IPS-NIHi7 (cell line): ENCODE measurements around the gene NOTCH3.

Source experiments
- DNase-seq: peaks from one replicate; pipeline ENCODE4 v3.0.0; 2012; ENCODE audit warnings: mixed read lengths; ENCODE audit errors: extremely low spot score

NOTCH3 gene

DNA sequence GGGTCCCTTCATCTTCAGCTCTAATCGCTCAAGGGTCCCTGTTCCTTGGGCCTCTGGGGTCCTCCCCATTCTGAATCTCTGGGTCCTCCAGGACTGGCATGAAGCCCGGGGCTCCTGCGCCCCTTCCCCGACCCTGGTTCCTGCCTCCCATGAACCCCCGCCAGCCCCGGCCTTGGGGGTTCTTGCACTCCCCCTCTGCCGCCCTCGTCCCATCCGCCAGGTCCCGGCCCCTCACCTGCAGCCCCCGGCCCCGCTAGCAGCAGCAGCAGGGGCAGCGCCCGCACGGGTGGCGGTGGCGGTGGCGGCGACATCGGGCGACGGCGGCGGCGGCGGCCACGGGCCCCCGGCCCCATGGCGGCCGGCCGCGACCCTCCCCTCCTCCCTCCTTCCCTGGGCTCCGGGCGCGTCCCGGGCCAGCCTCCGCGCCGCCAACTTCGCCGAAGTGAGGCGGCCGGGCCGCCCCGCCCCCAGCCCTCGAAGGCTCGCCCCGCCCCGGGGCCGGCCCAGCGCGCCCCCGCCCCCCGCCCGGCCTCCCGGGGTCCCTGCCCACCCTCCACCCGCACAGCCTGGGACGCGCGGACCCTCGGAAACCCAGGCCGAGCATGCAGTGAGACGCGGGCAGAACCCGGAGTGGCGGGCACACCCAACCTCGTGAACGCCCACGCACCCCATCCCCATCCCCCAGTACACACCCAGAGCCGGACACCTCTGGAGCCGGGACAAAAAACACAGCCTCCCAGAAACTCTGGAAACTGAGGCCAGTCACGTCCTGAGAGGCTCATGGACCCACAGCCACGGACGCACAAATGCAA, at the start of gene NOTCH3:
NOTCH3 (minus strand) TSS at position 443 of the 812 bp plus-strand sequence; CDS start at position 353, 90 bp downstream.
- peak; percentile 86 for DNase-seq

DNA sequence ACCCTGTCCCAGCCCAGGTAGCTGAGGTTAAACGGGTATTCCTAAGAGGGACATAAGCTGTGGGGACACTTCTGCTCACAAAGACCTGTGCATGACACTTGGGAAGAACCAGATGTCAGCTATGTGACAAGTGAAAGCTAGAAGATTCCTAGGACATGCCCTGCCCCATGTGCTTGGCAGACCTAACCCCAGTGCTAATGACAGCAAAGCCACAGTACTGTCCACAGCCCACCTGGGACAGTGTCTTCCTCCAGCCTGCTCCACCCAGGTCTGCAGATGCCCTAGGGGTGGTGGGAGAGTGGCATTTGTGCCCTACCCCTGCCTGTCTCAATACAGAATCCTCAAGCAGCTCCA, 49.8 kb upstream of the NOTCH3 start:
- DNase-seq: no peak

DNA sequence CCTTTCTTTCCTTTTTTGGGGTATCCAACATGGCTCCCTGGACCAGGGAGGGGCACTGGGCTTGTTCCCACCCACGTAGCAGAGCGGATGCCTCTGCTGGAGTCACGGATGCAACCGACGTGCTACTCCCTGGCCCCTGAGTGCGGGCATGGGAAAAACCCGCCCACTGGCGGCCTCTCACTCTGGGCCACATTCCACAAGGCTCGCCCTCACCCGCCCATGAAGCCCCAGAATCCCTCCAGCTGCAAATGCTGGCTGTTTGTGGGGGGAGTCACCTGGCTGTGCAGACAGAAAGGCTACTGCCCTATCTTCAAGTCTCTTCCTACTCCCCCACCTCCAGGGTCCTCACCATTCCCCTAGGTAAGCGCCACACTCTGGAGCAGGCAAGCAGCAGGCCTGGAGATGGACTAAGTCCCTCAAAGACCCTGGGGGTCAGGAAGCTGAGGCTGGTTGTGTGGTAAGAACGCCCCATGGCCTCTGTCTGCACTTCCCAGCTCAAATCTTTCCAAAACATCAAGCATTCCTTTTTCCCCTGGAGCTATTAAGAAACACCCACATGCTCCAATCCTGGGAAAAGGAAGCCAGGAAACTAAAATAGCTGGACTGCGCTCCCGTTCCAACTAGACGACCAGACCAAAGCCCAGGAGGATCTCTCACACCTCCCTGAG, 49.3 kb upstream of the NOTCH3 start:
- DNase-seq: no peak

GRCh38 chr19:15249528-15249874, 48.7 kb upstream of the NOTCH3 start:
- DNase-seq: no peak

GRCh38 chr19:15248648-15249527, 48.1 kb upstream of the NOTCH3 start:
- DNase-seq: no peak

- no peak for DNase-seq
Observed at GRCh38 chr19:15248106-15248505, 47.3 kb upstream of the NOTCH3 start.

GRCh38 chr19:15247107-15248014, 46.6 kb upstream of the NOTCH3 start:
- no peak for DNase-seq

- DNase-seq: no peak
Observed at GRCh38 chr19:15246198-15246481, 45.3 kb upstream of the NOTCH3 start.

DNA sequence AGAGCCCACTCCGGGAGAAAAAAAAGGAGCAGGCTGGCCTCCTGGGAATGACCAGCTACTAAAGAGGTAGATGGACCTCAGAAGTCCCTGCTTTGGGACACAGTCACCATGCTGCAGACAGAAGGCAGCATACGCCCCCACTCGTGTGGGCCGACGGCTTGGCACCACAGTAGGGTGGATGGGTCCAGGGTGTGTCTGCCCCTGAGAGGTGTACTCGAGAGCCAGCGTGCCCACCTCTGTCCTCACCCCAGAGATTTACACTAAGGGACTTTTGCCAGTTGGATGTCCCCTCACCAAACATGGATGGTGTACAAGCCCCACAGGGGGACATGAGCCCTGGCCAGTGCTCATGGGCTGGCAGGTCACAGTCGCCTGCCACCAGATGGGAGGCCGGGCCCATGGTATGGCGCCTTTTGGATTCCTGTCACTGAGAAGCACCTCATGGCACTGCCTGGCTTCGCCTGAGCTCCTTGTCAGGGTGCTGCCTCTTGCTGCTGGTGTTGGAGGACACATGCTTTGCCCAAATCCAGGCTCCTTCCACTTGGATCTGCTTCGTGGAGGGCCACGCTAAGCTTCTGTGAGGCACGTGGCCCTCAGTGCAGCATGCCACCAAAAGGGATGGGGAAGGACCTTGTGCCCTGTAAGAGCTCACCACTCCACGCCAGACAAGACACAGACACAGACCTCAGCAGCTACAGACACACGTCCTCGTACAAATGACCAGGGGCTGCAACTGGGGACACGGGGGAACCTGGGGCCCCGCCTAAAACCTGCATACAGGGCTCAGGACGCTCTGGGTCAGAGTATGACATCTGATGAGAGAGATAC, 44.8 kb upstream of the NOTCH3 start:
- no peak for DNase-seq

DNA sequence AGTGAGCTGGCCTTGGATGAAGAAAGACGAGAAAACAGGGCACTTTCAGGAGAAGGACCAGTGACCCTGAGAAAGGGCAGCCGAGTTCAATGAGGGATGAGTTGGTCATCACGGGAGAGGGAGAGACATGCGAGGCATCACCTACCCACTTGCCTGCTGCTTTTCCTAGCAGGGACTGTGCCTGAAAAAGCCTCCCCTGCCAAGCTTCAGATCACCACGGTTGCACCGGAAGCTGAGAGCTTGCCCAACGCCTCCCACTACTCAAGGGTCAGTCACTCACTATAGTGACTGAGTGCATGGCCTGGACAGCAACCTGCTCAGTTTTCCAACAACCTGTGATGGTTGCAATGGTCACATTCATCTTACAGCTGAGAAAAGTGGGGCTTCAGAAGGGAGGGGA, 44.0 kb upstream of the NOTCH3 start:
- DNase-seq: no peak

DNA sequence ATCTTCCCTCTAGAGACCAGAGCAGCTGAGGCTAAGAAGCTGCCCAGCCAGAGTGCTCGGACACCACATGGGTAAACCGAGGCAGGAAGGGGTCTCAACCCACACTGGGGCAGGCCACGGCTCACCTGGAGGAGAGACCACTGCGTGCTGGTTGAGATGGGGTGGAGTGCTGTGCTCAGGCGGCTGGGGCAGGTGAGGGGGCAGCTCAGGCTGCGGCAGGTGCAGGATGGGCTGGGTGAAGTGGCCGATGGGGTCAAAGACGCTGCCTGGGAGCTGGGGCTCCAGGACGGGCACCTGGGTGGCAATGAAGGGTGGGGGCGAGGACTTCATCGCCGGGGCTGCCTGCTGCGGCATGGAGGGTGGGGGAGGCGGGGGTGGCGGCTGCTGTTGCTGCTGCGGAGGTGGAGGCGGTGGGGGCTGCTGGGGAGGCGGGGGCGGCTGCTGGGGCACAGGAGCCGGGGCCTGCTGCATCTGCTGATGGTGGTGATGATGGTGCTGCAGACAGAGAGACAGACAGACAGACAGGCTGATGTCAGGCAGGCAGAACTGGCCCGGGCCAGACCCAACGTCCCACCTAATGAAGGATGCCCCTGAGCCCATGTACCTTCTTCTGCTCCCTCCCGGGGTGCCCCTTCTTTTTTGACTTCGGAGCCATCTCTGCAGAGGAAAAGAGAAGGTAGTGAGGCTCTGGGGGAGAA, 43.5 kb upstream of the NOTCH3 start:
- DNase-seq: no peak

DNA sequence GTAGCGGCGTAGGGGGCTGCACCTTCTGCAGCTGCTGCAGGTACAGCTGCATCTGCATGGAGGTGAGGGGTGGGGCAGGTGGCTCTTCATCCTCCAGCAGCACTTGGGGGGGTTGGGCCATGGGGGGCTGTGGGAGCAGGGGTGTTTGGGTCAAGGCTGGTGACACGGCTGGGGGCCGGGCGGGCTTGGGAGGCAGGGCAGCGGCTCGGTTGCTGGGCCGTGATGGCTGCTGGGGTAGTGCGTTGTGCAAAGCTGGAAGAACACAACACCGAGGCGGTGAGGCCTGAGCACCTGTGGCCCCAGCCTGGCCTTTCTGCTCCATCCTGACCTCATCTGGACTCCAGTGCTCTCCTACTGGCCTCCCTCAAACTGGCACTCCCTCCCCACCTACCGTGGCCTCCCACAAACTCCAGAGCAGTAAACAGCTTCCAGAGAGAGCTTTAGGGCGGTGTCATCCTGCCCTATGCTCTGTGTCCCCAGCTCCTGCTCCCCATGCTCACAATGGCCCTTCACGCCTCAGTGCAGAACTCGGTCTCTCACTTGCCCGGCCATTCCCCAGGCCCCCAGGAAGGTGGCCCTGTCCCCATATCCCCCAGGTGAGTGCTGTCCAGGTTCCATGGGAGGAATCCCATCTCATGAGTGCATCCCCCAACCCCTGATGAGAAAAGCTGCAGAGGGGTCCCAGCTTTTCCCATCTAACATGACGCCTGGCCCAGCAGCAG, 42.6 kb upstream of the NOTCH3 start:
- DNase-seq: no peak

DNA sequence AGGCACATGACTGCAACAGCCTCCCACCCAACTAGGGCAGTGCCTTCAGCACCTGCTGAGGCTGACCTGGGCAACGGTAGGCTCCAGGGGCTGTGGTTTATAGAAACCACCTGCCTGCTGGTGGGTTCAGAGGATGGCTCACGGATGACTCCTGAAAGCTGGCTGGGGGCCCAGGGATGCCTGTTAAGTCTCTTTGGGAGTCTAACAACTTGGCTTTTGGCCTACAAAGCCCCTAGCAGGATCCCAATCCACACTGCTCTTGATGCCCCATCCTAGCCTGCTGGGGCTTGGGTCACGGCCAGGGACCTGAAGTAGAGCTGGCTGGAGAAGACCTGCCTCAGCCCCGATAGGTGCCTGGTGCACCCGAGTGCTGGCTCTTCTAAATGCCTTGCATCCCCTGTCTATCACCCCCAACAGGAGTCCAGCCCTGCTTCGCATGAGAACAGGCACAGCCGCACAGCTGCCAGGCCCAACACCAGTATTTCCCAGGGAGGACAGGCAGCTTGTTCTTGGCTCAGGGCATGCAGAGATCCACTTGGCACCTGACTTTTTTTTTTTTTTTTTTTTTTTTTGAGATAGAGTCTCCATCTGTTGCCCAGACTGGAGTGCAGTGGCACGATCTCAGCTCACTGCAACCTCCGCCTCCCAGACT, 40.6 kb upstream of the NOTCH3 start:
- DNase-seq: no peak

GRCh38 chr19:15240515-15240914, 39.7 kb upstream of the NOTCH3 start:
- no peak for DNase-seq

DNA sequence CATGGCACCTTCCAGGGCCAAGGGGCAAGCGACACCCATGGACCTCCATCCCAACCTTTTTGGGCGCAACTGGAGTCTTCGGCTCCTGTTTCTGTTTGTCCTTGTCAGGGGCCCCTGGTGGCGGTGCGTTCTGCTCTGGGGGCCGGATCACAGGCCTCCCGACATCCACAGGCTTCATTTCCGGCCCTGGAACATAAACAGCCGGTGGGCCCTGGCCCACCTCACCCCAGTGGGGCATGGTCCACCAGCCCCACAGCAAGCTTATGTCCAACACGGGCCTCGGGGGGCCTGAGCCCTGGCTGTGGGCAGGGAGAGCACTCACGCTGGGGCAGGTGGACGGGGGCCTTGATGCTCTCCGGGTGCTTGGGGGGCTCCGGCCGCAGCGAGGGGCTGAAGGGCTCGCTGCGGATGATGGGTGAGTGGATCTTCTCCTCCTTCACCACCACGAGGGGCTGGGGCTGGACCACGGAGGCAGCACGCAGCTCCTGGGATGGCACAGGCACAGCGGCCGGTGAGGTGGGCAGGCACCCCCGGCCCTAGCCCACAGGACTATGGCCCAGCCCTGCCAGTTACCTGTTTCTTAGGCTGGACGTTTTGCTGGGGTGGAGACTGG, 38.6 kb upstream of the NOTCH3 start:
- DNase-seq: no peak

- DNase-seq: no peak
Observed at GRCh38 chr19:15238639-15239155, 37.9 kb upstream of the NOTCH3 start.

GRCh38 chr19:15237759-15238638, 37.2 kb upstream of the NOTCH3 start:
- no peak for DNase-seq
